Motor neuron (in vitro differentiated cells): ENCODE measurements around the gene AP1S1. TPM values are rescaled to one million over a fixed set of nuclear protein-coding genes. Genes with fewer than 3 reads are reported as not detected.
A peak's percentile ranks its signal among the peaks of the same experiment; 100 is the strongest.

Experiments used
- ATAC-seq, 8 experiments: fragments of 200-7000 bp; cut with Tn5 transposase; replicated peaks in 6 of 8; 2 replicates each; pipeline ENCODE4 v1.8.0; 2021; ENCODE audit warnings: mild to moderate bottlenecking in 8 of 8, moderate library complexity in 8 of 8
- H3K27ac ChIP-seq, 2 donors: fragments of 250-450 bp; sonication (Bioruptor Pico); 2 replicates each; pipeline ENCODE4 v1.9.0; 2021; ENCODE audit warnings: antibody characterized with exemption in 2 of 2, mild to moderate bottlenecking in 2 of 2, moderate library complexity in 1 of 2
- H3K4me1 ChIP-seq, 2 donors: fragments of 250-450 bp; sonication (Bioruptor Pico); replicated peaks in 1 of 2; 2 replicates each; pipeline ENCODE4 v1.6.1; 2021; ENCODE audit warnings: antibody characterized with exemption in 2 of 2, mild to moderate bottlenecking in 2 of 2, moderate library complexity in 1 of 2
- H3K4me3 ChIP-seq, 5 donors: fragments of 250-450 bp; sonication (Bioruptor Pico); 2 replicates each; pipeline ENCODE4 v1.9.0; 2021; ENCODE audit warnings: antibody characterized with exemption in 5 of 5, mild to moderate bottlenecking in 5 of 5, moderate library complexity in 4 of 5
- WGBS, 10 experiments: fragments of 450-650 bp; shearing (Covaris generic); methylation state at CpG; one replicate each; pipeline ENCODE4 v1.0.0; 2022; 5-methylcytosine and 5-hydroxymethylcytosine counted together
- in situ Hi-C, 9 experiments: fragments of 400-800 bp; cut with MboI; loops; one replicate each; pipeline ENCODE4 v1.15.0; 2021; ENCODE audit warnings: low sequenced_read_pairs in 9 of 9, low pct_unique_long_range_greater_than_20kb in 2 of 9; ENCODE audit not compliant: unreplicated experiment in 9 of 9
- total RNA-seq, 8 experiments: library from RNA; unstranded; fragments of 300-600 nt; gene quantifications; 2 replicates each; pipeline versions ENCODE4 v1.2.3 to v1.2.4, GENCODE V29; 2022

AP1S1 gene
- total RNA-seq, 8 experiments from 2014 or later = 46.8 to 135 (median 77.0) TPM

GRCh38 chr7:101151908-101152651 lies 2.2 kb upstream of the AP1S1 start:
- Histone ChIP-seq H3K4me1 (peaks cover 19 to 21% of the 10 kb centered on the region in 2 donors), H3K27ac (no peak overlapping the region), H3K4me3 (no peak overlapping the region)
- ATAC-seq = no peak
- WGBS, 10 experiments = 0 to 100% (median 64%) methylated on average over 1 to 2 of the region's 2 CpGs; no CpG with 5 or more reads in 6 of the 10 experiments
- in situ Hi-C loops = no loop called here

GRCh38 chr7:101154693-101155102 lies 422 bp downstream of the AP1S1 start:
- WGBS, 10 experiments = 0% methylated on average over 2 of the region's 34 CpGs; no CpG with 5 or more reads in 9 of the 10 experiments
- peak; percentile 25 to 51 (median 42) for ATAC-seq
- peak overlapping the region; percentile 60 to 68 for H3K27ac ChIP-seq
- in situ Hi-C loops = no loop called here
- peaks cover 16 to 18% of the 10 kb centered on the region in 2 donors for H3K4me1 ChIP-seq
- H3K4me3 ChIP-seq = peak overlapping the region; percentile 50 to 80 (median 71)

DNA sequence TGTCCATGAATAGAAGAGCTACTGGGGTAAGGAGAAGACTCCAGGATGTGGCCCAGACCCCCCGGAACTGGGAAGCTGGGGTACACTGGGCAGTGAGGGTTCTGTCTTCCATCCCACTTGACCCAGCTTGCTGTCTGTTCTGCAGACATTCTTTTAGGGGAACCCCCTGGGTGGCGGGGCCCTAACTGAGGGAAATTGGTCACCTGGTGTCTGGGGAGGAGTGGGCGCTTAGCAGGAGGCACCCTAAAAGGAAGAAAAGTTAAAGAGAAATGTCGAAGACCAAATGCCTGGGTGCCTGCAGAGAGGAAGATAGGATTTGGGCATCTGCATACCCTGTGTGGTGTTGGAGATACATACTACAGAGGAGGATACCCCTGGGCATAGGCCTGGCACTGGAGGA lies 1.0 kb downstream of the AP1S1 start:
- Histone ChIP-seq H3K4me3 (peak overlapping the region; percentile 50 to 80 (median 71)), H3K27ac (no peak overlapping the region), H3K4me1 (peaks cover 13% of the 10 kb centered on the region in 2 donors)
- in situ Hi-C loops = no loop called here
- no peak for ATAC-seq
- 20 to 67% (median 40%) methylated on average over 1 to 3 of the region's 4 CpGs; no CpG with 5 or more reads in 4 of the 10 experiments for WGBS, 10 experiments

- in situ Hi-C loops = no loop called here
- ATAC-seq = no peak
- no peak overlapping the region for H3K27ac ChIP-seq
- H3K4me1 ChIP-seq = peaks cover 13% of the 10 kb centered on the region in 2 donors
- H3K4me3 ChIP-seq = no peak overlapping the region
- WGBS, 10 experiments = 70 to 79% methylated on average over 2 to 4 of the region's 6 CpGs; no CpG with 5 or more reads in 8 of the 10 experiments
Measured at GRCh38 chr7:101156277-101156676, 2.0 kb downstream of the AP1S1 start.

DNA sequence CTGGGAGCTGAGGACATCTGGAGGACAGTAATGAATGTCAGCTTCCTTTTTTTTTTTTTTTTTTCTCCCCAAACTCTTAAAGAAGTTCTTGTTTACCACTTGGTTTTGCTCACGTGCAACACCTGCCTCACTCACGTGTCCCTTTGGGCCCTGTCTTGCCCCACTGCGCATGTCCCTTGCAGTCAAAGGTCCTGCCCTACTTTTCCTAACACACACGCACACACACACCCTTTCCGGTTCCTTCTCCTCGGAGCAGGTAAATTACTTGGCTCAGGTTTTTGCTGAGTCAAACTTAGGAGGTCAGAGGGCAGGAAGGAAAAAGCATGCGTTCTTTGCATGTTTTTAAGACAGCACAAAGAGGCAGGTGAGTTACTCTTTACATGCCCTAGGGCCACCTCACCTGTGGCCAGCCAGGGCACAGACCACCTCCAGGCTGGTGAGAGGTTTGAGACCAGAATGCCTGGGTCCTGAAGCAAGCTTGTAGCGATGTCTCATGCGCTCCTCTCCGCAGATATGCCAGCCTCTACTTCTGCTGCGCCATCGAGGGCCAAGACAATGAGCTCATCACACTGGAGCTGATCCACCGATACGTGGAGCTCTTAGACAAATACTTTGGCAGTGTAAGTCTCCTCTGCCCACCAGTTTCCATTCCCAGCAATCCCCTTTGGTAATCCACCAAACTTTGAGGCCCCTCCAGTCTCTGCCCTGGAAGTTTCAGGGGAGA lies 2.8 kb downstream of the AP1S1 start:
- ATAC-seq = no peak
- WGBS, 10 experiments = 72 to 100% (median 95%) methylated on average over 1 to 6 of the region's 14 CpGs
- Histone ChIP-seq H3K4me1 (peaks cover 14% of the 10 kb centered on the region in 2 donors), H3K27ac (no peak overlapping the region), H3K4me3 (no peak overlapping the region)
- in situ Hi-C loops = no loop called here

GRCh38 chr7:101159696-101160674 lies 5.7 kb downstream of the AP1S1 start:
- Histone ChIP-seq H3K4me3 (no peak overlapping the region), H3K4me1 (peaks cover 13 to 14% of the 10 kb centered on the region in 2 donors), H3K27ac (no peak overlapping the region)
- ATAC-seq = peak in 5 of 8 experiments; percentile 25 to 52 (median 38)
- in situ Hi-C loops = no loop called here
- WGBS, 10 experiments = 39 to 61% (median 54%) methylated on average over 2 to 4 of the region's 31 CpGs; no CpG with 5 or more reads in 6 of the 10 experiments

- no peak for ATAC-seq
- Histone ChIP-seq H3K27ac (no peak overlapping the region), H3K4me1 (peaks cover 8% of the 10 kb centered on the region in 2 donors), H3K4me3 (peak overlapping the region in 1 of 5 donors; percentile 58)
- in situ Hi-C loops = no loop called here
Measured at GRCh38 chr7:101160910-101161309, 6.6 kb downstream of the AP1S1 start.

GRCh38 chr7:101161692-101162471 lies 7.6 kb downstream of the AP1S1 start:
- in situ Hi-C loops = no loop called here
- H3K4me1 ChIP-seq = peaks cover 10 to 14% of the 10 kb centered on the region in 2 donors
- H3K4me3 ChIP-seq = peak overlapping the region in 4 of 5 donors; percentile 41 to 85 (median 52)
- ATAC-seq = no peak
- peak overlapping the region in 1 of 2 donors; percentile 91 for H3K27ac ChIP-seq
- 23 to 100% (median 43%) methylated on average over 3 to 10 of the region's 17 CpGs; no CpG with 5 or more reads in 4 of the 10 experiments for WGBS, 10 experiments

- H3K4me1 ChIP-seq = peaks cover 17 to 21% of the 10 kb centered on the region in 2 donors
- H3K4me3 ChIP-seq = peak overlapping the region; percentile 41 to 85 (median 47)
- in situ Hi-C loops = no loop called here
- peak; percentile 14 to 69 (median 34) for ATAC-seq
- 0 to 50% (median 4%) methylated on average over 1 to 7 of the region's 74 CpGs; no CpG with 5 or more reads in 4 of the 10 experiments for WGBS, 10 experiments
- H3K27ac ChIP-seq = peak overlapping the region; percentile 91 to 94
Measured at GRCh38 chr7:101162551-101163278, 8.4 kb downstream of the AP1S1 start.

DNA sequence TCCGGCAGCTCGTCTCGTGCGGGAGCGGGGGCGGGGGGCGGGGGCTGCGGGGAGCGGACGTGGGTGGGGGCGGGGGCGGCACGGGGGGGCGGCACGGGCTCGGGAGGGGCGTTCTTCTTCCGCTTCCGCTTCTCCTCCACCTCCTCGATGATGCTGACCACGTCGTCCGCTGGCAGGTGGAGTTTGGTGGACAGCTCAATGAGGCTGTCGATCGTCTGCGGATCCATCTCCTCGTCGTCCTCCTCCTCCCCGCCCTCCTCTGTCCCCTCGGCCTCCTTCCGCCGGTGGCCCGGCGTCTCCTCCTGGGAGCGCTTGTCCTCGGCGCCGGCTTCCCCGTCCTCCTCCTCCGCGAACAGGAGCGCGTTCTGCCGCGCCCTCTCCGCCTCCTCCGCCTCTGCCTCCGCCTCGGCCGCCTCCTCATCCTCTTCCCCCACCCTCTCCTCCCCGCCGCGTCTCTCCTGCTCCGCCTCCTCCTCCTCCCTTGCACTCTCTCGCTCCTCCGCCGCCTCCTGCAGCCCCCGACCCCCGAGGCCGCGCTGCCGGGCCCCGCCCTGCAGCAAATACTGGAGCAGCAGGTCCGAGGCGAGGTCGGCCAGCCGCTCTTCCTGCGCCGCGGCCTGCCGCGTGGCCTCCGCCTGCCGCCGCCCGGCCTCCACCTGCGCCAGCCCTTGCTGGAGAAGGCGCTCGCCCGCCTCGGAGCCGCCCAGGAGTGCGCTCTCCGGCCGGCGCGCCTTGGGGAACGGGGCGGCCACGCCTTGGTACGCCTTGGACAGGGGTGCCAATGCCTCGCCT lies 9.2 kb downstream of the AP1S1 start:
- Histone ChIP-seq H3K4me1 (peaks cover 21 to 23% of the 10 kb centered on the region in 2 donors), H3K27ac (peak overlapping the region; percentile 91 to 94), H3K4me3 (peak overlapping the region; percentile 41 to 85 (median 47))
- ATAC-seq = peak; percentile 3 to 29 (median 17)
- in situ Hi-C loops = no loop called here
- no CpG with 5 or more reads among the region's 92 CpGs for WGBS, 10 experiments
